Right atrium auricular region (tissue), 2 donors: ENCODE measurements around the gene TLE7. TPM values are rescaled to one million over a fixed set of nuclear protein-coding genes. Genes with fewer than 3 reads are reported as not detected.
A peak's percentile ranks its signal among the peaks of the same experiment; 100 is the strongest.

Experiments used
- DNase-seq: peaks from one replicate; pipeline ENCODE4 v3.0.0-alpha.2; 2019; ENCODE audit warnings: low spot score
- H3K27ac ChIP-seq, 2 donors: fragments of 200-600 bp; sonication (generic); 1 replicate in 1 of 2; 2 replicates in 1 of 2; pipeline ENCODE4 v1.5.1; 2016 to 2019
- H3K27me3 ChIP-seq, 2 donors: fragments of 200-600 bp; sonication (generic); one replicate each; pipeline versions ENCODE4 v1.5.1 to v1.6.0; 2017 to 2019
- H3K36me3 ChIP-seq: fragments of 200-600 bp; sonication (generic); one replicate; pipeline ENCODE4 v1.5.1; 2016
- H3K4me1 ChIP-seq, 2 donors: fragments of 200-600 bp; sonication (generic); one replicate each; pipeline versions ENCODE4 v1.5.1 to v1.6.0; 2017 to 2019
- H3K4me3 ChIP-seq, 2 donors: fragments of 200-600 bp; sonication (generic); 1 replicate in 1 of 2; 2 replicates in 1 of 2; pipeline ENCODE4 v1.5.1; 2017 to 2019; ENCODE audit warnings: mild to moderate bottlenecking in 1 of 2, moderate library complexity in 1 of 2
- H3K9me3 ChIP-seq, 2 donors: fragments of 200-600 bp; sonication (generic); one replicate each; pipeline ENCODE4 v1.5.1; 2019
- total RNA-seq, 2 donors: library from RNA; depleted of rRNA; stranded (reverse); fragments of >200 nt; gene quantifications; one replicate each; pipeline ENCODE4 v1.1.0, GENCODE V29; 2016
- TF ChIP-seq, protein P1 (sequence below), 2 donors: fragments of 200-600 bp; sonication (generic); IDR thresholded peaks; one replicate each; pipeline ENCODE4 v1.5.1; 2019; ENCODE audit warnings: antibody characterized with exemption in 2 of 2

The TLE7 gene
- total RNA-seq, 2 donors from 2014 or later: not detected

DNA sequence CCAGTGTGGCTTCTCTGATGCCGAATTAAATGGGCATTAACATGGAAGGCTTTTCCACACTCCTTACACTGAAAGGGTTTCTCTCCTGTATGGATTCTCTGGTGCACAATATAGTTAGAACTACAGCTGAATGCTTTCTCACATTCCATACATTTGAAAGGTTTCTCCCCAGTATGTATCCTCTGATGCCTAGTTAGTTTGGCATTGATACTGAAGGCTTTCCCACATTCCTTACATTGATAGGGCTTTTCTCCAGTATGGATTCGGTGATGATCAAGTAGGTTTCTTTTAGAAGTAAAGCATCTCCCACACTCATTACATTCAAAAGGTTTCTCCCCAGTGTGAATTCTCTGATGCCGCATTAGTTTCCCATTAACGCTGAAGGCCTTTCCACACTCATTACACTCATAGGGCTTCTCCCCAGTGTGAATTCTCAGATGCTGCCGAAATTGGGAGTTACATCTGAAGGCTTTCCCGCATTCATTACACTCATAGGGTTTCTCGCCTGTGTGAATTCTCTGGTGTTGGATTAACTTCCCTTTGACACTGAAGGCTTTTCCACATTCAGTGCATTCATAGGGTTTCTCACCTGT, 6.5 kb upstream of the TLE7 start:
- Histone ChIP-seq H3K4me3 (no peak overlapping the region), H3K9me3 (peaks cover 50 to 99% of the 10 kb centered on the region in 2 donors), H3K4me1 (no peaks in the 10 kb centered on the region), H3K36me3 (peaks cover 57% of the 10 kb centered on the region), H3K27ac (no peak overlapping the region), H3K27me3 (no peaks in the 10 kb centered on the region)
- no peak for DNase-seq
- TF ChIP-seq, protein P1, sequence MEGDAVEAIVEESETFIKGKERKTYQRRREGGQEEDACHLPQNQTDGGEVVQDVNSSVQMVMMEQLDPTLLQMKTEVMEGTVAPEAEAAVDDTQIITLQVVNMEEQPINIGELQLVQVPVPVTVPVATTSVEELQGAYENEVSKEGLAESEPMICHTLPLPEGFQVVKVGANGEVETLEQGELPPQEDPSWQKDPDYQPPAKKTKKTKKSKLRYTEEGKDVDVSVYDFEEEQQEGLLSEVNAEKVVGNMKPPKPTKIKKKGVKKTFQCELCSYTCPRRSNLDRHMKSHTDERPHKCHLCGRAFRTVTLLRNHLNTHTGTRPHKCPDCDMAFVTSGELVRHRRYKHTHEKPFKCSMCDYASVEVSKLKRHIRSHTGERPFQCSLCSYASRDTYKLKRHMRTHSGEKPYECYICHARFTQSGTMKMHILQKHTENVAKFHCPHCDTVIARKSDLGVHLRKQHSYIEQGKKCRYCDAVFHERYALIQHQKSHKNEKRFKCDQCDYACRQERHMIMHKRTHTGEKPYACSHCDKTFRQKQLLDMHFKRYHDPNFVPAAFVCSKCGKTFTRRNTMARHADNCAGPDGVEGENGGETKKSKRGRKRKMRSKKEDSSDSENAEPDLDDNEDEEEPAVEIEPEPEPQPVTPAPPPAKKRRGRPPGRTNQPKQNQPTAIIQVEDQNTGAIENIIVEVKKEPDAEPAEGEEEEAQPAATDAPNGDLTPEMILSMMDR (IDR thresholded peaks at IDR 0.05): no peak

DNA sequence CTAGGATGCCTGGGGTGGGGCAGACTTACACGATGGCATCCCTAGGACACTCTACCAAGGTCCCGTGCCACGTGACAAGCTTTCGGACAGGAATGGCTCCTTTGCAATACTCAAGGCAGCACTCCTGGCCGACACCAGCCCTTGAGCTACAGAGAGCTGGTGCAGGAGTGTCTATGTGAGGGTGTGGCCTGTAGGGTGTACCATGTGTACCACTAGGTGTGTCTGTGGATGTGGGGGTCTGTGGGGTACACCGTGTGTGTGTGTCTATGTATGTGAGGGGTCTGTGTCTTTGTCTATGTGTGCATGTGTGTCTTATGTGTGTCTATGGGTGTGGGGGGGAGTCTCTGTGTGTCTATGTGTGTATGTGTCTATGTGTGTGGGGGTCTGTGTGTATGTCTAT, 1.9 kb upstream of the TLE7 start:
- Histone ChIP-seq H3K27ac (no peak overlapping the region), H3K4me3 (no peak overlapping the region), H3K27me3 (no peaks in the 10 kb centered on the region), H3K9me3 (peaks cover 25 to 65% of the 10 kb centered on the region in 2 donors), H3K4me1 (no peaks in the 10 kb centered on the region), H3K36me3 (peaks cover 11% of the 10 kb centered on the region)
- DNase-seq: no peak
- TF ChIP-seq, protein P1 (IDR thresholded peaks at IDR 0.05): no peak

DNA sequence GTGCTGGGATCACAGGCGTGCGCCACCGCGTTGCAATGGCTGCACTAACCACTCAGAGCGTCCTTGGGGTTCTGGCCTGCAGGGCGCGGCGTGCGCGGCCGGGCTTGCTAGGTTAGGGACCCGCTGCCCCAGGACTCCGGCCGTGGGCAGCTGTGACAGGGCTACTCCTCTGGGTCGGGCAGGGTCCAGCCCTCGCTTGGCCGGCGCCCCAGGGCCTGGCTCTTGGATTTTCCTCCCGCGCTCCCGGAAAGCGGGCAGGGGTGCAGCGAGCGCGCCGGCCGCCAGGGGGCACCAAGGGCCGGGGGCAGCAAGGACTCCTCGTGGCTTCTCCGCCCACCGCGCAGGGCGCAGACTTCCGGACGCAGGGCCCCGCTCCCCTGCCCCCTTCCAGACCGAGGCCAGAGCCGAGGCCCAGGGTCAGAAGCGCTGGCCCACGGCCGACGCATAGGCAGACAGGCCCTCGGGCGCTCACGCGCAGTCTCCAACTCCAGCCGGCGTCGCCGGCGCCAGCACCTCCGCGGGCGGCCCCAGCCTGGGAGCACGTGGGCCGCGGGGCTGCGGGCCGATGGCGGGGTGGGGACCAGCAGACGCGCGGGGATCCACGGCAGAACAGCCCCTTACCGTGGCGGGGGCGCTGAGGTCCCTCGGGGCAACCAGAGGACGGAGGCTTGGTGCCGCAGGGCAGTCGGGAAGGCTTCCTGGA, 355 bp downstream of the TLE7 start:
- no peaks in the 10 kb centered on the region for H3K27me3 ChIP-seq
- H3K9me3 ChIP-seq: peaks cover 11 to 43% of the 10 kb centered on the region in 2 donors

DNA sequence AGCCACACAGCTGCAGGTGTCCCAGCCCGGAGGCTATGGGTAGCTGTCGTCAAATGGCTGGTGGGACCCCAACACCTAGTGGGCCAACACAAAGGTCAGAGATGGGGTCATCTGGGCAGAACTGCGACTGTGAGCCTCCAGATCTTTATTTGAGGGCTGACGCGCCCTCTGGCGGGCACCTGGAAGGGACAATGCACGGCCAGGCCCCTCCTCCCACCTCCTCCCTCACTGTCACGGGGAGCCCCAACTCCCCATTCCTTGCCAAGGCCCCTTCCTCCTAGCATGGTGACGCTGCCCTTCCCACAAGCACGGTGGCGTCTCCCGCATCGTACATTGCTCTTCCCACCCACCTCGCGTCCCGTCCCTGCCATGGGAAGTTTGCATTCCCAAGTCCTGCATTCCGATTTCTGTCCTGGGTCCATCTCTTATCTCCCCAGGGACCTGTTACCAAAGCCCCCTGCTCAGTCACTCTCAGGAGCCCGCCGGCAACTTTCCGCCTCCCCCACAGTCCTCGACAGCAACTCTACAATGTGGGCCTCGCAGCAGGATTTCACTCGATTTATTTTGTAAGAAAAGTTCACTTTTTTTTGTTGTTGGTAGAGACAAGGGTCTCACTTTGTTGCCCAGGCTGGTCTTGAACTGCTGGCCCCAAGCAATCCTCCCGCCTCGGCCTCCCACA, 1.0 kb downstream of the TLE7 start:
- H3K9me3 ChIP-seq: peaks cover 6 to 36% of the 10 kb centered on the region in 2 donors
- no peaks in the 10 kb centered on the region for H3K36me3 ChIP-seq
- H3K4me3 ChIP-seq: no peak overlapping the region
- no peaks in the 10 kb centered on the region for H3K4me1 ChIP-seq
- H3K27ac ChIP-seq: no peak overlapping the region
- DNase-seq: no peak
- no peaks in the 10 kb centered on the region for H3K27me3 ChIP-seq
- TF ChIP-seq, protein P1 (IDR thresholded peaks at IDR 0.05): no peak

More for the DNA sequence above, 355 bp downstream of the TLE7 start:
- Histone ChIP-seq H3K4me3 (no peak overlapping the region), H3K4me1 (no peaks in the 10 kb centered on the region), H3K27ac (no peak overlapping the region), H3K36me3 (no peaks in the 10 kb centered on the region)
- DNase-seq: no peak
- TF ChIP-seq, protein P1 (IDR thresholded peaks at IDR 0.05): peak in 1 of 2 donors; percentile 35

DNA sequence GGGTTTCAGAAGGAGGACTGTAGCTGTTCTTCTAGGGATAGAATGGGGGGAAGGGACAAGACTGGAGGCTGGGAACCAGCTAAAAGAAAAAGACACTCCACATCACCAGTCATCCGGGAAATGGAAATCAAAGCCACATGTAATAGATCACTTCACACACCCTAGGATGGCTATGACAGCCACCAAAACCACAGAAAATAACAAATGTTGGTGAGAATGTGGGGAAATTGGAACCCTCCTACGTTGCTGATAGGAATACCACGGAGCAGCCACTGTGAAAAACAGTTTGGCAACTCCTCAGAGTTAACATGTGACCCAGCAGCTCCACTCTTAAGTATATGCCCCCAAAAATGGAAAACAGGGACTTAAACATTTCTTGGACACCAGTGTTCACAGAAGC, 2.3 kb downstream of the TLE7 start:
- Histone ChIP-seq H3K4me3 (no peak overlapping the region), H3K27me3 (no peaks in the 10 kb centered on the region), H3K27ac (no peak overlapping the region), H3K36me3 (no peaks in the 10 kb centered on the region), H3K4me1 (no peaks in the 10 kb centered on the region), H3K9me3 (peaks cover 2 to 25% of the 10 kb centered on the region in 2 donors)
- no peak for DNase-seq
- TF ChIP-seq, protein P1 (IDR thresholded peaks at IDR 0.05): no peak
